GM12878 (cell line): Measurements from ENCODE around the gene MYO15A. TPM values are rescaled to one million over a fixed set of nuclear protein-coding genes. Genes with fewer than 3 reads are reported as not detected.

ENCODE experiments used
- ATF7 ChIP-seq: fragments of 450-650 bp; IDR thresholded peaks from 2 replicates; pipeline ENCODE4 v1.6.1; 2016; ENCODE audit warnings: low read depth, mild to moderate bottlenecking
- BACH1 ChIP-seq: fragments of 450-650 bp; IDR thresholded peaks from 2 replicates; pipeline ENCODE4 v1.6.1; 2017; ENCODE audit warnings: mild to moderate bottlenecking, borderline replicate concordance
- BCLAF1 ChIP-seq: fragments of 450-650 bp; IDR thresholded peaks from 2 replicates; pipeline ENCODE4 v1.6.1; 2017; ENCODE audit warnings: antibody characterized with exemption, mild to moderate bottlenecking, moderate library complexity
- BRCA1 ChIP-seq: IDR thresholded peaks from 2 replicates; pipeline ENCODE4 v1.6.1; 2011; ENCODE audit warnings: low read depth, low read length, improper control_type of control experiment
- CBX5 ChIP-seq: sonication (generic); IDR thresholded peaks from 2 replicates; pipeline ENCODE4 v1.6.1; 2016; ENCODE audit warnings: low read depth, moderate library complexity, mild to moderate bottlenecking, inconsistent platforms
- CHD1 ChIP-seq: IDR thresholded peaks from 2 replicates; pipeline ENCODE4 v1.6.1; 2012; ENCODE audit warnings: low read depth, low read length, improper control_type of control experiment
- E2F4 ChIP-seq: IDR thresholded peaks from 2 replicates; pipeline ENCODE4 v1.6.1; 2012; ENCODE audit warnings: low read depth, low read length, improper control_type of control experiment
- FOS ChIP-seq: IDR thresholded peaks from 3 replicates; pipeline ENCODE4 v1.6.1; 2011; ENCODE audit warnings: borderline replicate concordance; ENCODE audit not compliant: insufficient read length; ENCODE audit errors: extremely low read depth
- HSF1 ChIP-seq: fragments of 150-350 bp; IDR thresholded peaks from 2 replicates; pipeline ENCODE4 v1.6.1; 2014; ENCODE audit warnings: mild to moderate bottlenecking, low read depth, low read length
- IRF3 ChIP-seq: fragments of 450-650 bp; IDR thresholded peaks from 2 replicates; pipeline ENCODE4 v1.6.1; 2014; ENCODE audit warnings: mild to moderate bottlenecking
- JUND ChIP-seq: IDR thresholded peaks from 2 replicates; pipeline ENCODE4 v1.6.1; 2012; ENCODE audit warnings: low read depth, mild to moderate bottlenecking, low read length, improper control_type of control experiment, moderate library complexity
- KDM1A ChIP-seq: fragments of 200-600 bp; sonication (generic); IDR thresholded peaks from 2 replicates; pipeline ENCODE4 v1.6.1; 2016; ENCODE audit warnings: borderline replicate concordance
- MAX ChIP-seq: IDR thresholded peaks from 2 replicates; pipeline ENCODE4 v1.6.1; 2012; ENCODE audit warnings: low read depth, low read length, improper control_type of control experiment
- MLLT1 ChIP-seq: fragments of 450-650 bp; IDR thresholded peaks from 2 replicates; pipeline ENCODE4 v1.6.1; 2016; ENCODE audit warnings: mild to moderate bottlenecking
- MXI1 ChIP-seq: fragments of 150-350 bp; IDR thresholded peaks from 2 replicates; pipeline ENCODE4 v1.6.1; 2011; ENCODE audit warnings: low read depth, mild to moderate bottlenecking, inconsistent platforms, low read length, improper control_type of control experiment
- NR2C1 ChIP-seq: fragments of 450-650 bp; IDR thresholded peaks from 2 replicates; pipeline ENCODE4 v1.6.1; 2017; ENCODE audit warnings: antibody characterized with exemption, mild to moderate bottlenecking, moderate library complexity
- NR2C2 ChIP-seq: IDR thresholded peaks from 2 replicates; pipeline ENCODE4 v1.6.1; 2011; ENCODE audit warnings: borderline replicate concordance, low read depth; ENCODE audit not compliant: control insufficient read depth, insufficient read length
- RCOR1 ChIP-seq: conservative IDR thresholded peaks from 2 replicates; pipeline ENCODE4 v1.6.1; 2012; ENCODE audit warnings: low read depth, low read length, improper control_type of control experiment
- TCF7 ChIP-seq: IDR thresholded peaks from 2 replicates; pipeline ENCODE4 v1.6.1; 2014; ENCODE audit warnings: antibody characterized with exemption, borderline replicate concordance
- WRNIP1 ChIP-seq: IDR thresholded peaks from 2 replicates; pipeline ENCODE4 v1.6.1; 2011; ENCODE audit warnings: low read depth, low read length, improper control_type of control experiment, borderline replicate concordance
- ZBED1 ChIP-seq: IDR thresholded peaks from 2 replicates; pipeline ENCODE4 v1.6.1; 2016; ENCODE audit warnings: borderline replicate concordance
- polyA plus RNA-seq, 11 experiments: library from polyadenylated mRNA; depleted of rRNA in 4 of 11; unstranded in 6 of 11; stranded (reverse) in 5 of 11; fragments of >200 nt; fragmentation: Nextera tagmentation in 4 of 11; fragmentation: Illumina TruSeq in 1 of 11; extraction: Ambion mirVana in 4 of 11; extraction: Trizol in 1 of 11; gene quantifications; 1 replicate in 1 of 11; 2 replicates in 10 of 11; pipeline versions ENCODE4 v1.2.1 to v1.2.3, GENCODE V29; 2011 to 2016; ENCODE audit warnings: inconsistent platforms in 2 of 11, missing spikeins in 2 of 11, low read depth in 1 of 11
- total RNA-seq, 4 experiments: library from RNA; depleted of rRNA in 3 of 4; stranded (reverse); fragments of >200 nt in 3 of 4; fragmentation: Illumina TruSeq in 1 of 4; extraction: Trizol in 1 of 4; gene quantifications; 2 replicates each; pipeline versions ENCODE4 v1.2.1 to v1.2.3, GENCODE V29; 2013 to 2021

MYO15A gene
- total and polyA plus RNA-seq, 10 of the 15 experiments (the other 5 are each of a cell fraction or from before 2014, with no cell fraction given): 0.03 to 0.77 (median 0.21) TPM; not detected in 4

- TF ChIP-seq WRNIP1 (no peak), KDM1A (no peak), MXI1 (peak; percentile 95), NR2C1 (no peak; the same call in 1 of the 2 replicates), HSF1 (no peak), FOS (peak; percentile 47), CHD1 (no peak), RCOR1 (no peak; the same call in 1 of the 2 replicates), BRCA1 (no peak; the same call in 1 of the 2 replicates), ZBED1 (no peak), BACH1 (peak; percentile 67), E2F4 (no peak), BCLAF1 (no peak), CBX5 (no peak), NR2C2 (no peak), MLLT1 (no peak), JUND (0 out of 2 replicates have a peak, but pooled peaks have one; percentile 37), MAX (peak; percentile 64), ATF7 (peak; percentile 48), TCF7 (no peak), IRF3 (peak; percentile 78; the same call in 1 of the 2 replicates)
Observed at GRCh38 chr17:18183334-18184142, 75.0 kb downstream of the MYO15A start, which contains the start of gene ALKBH5 (continued).
